Superior temporal gyrus (tissue), 1 donor: Measurements from ENCODE around the gene EIF3F.

ENCODE experiments used
- DNase-seq: peaks from one replicate; pipeline ENCODE4 v3.0.0-alpha.2; 2016; ENCODE audit errors: extremely low spot score

Gene EIF3F

GRCh38 chr11:8039530-8040260 is 52.6 kb downstream of the EIF3F start:
- DNase-seq = no peak

DNA sequence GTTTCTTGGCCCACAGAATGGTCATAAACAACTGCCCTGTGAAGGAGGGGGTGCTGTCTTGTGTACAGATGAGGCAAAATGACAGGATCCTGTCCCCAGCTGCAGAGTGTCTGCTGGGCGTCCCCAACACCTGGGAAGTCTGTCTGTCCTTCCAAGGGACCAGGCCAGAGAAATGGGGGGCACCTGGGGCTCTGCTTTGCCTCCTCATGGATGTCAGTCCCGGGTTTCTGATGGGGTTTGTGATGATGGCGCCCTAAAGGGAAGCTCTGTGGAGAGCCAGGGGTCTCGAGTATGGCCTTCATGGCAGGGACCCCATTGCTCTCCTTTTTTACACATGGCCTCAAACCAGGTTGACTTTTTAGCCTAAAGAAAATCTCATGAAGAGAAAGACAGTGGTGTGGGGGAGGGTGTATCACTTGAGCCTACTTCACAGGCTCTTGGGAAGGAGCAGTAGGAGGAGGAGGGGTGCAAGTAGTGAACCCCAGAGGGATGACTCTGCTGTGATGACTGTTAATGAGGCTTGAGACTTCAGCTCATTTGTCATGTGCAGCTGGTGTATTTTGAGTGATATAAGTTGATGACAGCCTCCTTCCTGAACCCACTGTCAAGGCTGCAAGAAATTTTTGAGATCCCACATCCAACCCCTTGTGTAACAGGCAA is 53.3 kb downstream of the EIF3F start:
- DNase-seq = no peak

DNA sequence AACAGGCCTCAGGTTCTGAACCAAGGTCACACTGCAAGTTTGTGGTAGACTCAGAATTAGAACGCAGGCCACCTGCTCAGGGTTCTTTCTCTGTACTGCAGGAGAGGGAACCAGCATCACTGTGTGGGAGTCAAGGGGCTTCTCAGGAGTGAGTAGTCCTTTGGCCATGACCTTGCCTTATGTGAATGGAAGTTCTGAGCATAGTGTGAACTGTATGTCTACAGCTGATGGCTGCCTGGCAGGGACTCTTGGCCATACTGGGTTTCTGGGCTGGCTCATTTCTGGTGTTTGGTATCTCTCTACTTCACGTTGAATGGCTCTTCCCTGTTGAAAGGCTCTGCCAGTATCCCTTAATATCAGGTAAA is 53.8 kb downstream of the EIF3F start:
- no peak for DNase-seq

- DNase-seq = no peak
These were observed 54.4 kb downstream of the EIF3F start for GRCh38 chr11:8041576-8041975.

GRCh38 chr11:8043756-8044155 is 56.6 kb downstream of the EIF3F start:
- no peak for DNase-seq

GRCh38 chr11:8045839-8046238 is 58.7 kb downstream of the EIF3F start:
- DNase-seq = no peak

- DNase-seq = no peak
These were observed 60.2 kb downstream of the EIF3F start for GRCh38 chr11:8047382-8047781.

DNA sequence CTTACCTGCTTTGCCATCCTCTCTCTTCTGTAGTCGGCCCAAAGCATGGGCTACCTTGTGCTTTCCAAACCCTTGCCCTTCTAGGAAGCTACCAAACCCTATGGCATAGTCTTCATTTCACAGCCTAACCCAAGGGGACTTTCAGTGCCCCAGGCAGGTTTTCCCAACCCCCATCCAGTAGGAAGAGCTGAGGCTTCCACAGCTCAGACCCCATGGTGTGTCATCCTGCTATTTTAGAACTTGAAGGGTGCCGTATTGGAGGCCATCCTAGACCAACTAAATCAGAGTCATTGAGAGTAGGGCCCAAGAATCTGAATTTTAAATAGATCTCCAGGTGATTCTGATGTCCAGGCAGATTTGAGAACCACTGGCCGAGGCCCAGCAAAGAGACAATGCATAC is 61.9 kb downstream of the EIF3F start:
- no peak for DNase-seq
